KG1 (cell line): Measurements from ENCODE around the gene TNFAIP2.
A peak's percentile ranks its signal among the peaks of the same experiment; 100 is the strongest.

Experiments used
- DNase-seq: peaks from one replicate; lab custom pipeline; 2025; lab: John Stamatoyannopoulos, UW

Gene TNFAIP2

DNA sequence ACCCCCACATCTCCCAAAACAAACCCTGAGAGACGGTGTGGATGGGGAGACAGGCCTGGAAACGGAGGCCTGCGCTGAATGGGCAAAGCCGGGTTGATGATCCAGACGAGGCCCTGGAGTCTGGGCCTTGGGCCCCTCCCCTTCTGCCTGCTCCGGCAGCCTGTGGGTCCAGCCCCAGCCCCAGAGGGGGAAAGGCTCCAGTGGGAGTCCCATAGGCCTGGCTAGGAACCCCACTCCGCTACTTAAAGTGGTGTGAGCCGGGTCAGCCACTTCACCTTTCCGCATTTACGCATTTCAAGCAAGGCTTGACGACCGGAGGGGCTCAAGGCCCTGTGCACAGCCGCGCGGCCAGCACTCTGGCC, 695 bp upstream of the TNFAIP2 start:
- peak; percentile 10 for DNase-seq

DNA sequence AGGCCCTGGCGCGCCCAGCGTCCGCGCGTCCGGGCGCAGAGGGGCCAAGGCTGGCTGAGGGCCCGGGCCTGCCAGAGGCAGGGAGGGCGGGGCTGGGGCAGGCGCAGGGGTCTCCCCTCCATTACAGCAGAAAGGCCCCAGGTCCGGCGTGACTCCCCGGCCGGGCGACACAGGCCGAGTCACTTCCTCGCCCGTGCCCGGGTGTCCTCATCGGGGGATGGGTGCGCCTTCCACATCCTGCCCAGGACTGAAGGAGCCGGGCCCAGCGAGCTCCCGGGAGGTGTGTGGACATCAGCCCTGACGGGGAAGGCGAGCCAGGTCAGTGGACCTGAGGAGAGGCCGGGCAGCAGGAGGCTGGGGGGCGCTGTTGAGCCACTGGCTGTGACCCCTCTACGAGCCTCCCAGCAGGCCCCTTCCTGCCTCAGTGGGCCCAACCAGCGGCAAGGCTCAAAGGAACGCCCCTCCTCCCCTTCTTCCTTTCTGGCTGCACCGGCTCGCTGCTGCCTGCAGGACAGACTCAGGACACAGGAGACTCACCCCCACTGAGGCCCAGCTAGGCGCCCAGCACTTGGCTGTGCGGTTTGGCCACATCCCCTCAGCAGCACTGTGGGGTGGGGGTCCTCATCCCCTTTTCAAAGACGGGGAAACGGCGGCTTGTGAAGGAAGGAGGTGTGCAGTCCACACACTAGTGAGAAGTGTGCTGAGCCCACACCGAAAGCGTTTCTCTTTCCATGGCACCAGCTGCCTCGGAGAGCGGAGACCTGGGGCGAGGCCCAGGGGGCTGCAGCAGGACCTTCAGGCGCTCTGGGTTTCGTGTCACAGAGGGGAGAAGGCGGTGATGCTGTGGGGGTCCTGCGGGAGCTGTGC, 606 bp downstream of the TNFAIP2 start:
- DNase-seq: no peak

DNA sequence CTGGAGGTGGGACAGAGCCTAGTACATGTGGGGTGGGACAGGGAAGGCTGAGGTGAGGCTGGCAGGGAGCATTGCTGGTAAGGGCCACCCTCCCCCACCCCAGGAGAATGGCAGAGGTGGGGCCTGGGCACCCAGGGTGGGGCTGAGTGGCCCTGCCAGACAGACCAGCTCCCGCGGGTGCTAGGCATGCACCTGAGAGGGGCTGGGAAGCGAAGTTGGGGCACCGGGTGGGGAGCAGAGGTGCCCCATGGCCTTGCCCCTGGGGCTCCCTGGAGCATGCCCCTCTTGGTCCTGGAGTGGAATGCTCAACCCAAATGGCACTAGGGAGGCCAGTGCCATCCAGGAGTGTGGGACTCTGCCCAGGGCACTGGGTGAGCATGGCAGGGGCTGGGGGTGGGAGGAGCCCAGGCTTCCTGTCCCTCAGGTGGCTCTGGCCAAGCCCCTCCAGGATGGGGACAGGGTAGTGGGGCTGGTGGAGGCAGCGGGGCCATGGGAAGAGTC, 1.3 kb downstream of the TNFAIP2 start:
- DNase-seq: no peak

DNA sequence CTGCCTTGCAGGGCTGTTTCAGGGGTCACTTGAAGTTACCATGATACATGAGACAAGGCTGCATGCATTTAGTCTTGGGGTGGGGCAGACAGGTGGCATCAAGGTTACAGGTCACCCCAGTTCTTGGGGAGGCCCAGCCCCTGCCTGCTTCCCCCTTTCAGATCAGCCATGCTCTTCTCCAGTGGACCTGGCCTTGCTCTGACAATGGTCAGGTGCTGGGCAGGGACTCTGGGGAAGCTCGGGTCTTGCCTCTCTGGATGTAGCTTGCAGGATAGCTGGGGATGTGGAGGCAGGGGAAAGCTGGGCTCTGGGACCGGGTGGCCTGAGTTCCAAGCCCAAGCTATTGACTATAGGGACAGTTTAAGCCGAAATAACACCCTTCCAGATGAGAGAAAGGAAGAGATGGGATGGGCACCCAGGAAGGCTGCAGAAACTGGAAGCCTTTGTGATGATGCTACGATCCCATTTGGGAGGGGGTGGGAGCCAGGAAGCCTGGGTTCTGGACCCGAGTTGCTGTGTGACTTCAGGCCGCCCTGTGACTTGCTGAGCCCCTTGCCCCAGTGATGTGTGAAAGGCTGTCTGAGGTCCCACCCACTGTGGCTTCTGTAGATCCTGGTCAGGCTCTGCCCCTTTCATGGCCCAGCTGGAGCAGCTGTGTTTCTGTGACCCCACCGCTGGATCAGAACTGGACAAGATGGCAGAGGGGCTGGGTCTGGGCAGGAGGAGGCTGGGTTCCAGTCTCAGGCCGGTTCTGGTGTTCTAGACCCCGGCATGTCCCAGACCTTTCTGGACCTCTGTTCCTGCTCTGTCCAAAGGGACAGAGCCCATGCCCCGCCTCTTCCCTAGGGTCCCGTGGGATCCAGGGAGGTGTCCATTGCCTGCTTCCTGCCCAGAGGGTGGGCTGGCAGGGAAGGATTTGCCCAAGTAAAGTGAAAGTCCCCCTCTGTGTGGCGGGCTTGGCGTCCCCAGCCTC, 2.1 kb downstream of the TNFAIP2 start:
- DNase-seq: no peak

DNA sequence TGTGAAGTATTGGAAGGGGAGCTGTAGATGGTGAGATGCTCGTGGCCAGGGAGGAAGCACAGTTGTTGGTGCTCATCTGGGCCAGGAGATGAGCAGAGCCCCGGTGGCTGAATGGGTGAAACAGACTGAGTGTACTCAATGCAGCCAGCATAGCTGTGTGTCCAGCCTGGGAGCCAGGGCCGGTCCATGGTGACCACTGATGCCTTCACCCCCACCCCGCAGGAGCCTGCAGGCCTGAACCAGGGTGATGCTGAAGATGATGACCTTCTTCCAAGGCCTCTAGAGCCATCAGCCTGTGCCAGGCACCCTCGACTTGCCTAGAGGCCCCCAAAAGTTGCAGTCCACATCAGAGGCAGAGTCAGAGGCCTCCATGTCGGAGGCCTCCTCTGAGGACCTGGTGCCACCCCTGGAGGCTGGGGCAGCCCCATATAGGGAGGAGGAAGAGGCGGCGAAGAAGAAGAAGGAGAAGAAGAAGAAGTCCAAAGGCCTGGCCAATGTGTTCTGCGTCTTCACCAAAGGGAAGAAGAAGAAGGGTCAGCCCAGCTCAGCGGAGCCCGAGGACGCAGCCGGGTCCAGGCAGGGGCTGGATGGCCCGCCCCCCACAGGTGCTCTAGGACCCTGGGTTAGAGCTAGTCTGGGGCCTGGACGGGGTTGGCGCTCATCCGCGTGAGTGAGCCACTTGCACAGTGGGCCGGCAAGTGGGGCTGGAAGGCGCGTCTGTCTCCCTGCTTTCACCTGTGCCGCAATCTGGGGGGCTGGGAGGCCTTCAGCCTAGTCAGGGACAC, 3.0 kb downstream of the TNFAIP2 start:
- DNase-seq: no peak

DNA sequence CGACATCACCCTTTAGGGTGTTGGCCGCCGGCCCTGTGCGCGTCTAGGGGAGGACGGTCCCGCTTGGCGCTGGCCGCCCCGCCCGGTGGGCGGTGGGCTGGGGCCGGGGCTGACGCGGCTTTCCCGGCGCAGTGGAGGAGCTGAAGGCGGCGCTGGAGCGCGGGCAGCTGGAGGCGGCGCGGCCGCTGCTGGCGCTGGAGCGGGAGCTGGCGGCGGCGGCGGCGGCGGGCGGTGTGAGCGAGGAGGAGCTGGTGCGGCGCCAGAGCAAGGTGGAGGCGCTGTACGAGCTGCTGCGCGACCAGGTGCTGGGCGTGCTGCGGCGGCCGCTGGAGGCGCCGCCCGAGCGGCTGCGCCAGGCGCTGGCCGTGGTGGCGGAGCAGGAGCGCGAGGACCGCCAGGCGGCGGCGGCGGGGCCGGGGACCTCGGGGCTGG, 3.6 kb downstream of the TNFAIP2 start:
- DNase-seq: no peak

DNA sequence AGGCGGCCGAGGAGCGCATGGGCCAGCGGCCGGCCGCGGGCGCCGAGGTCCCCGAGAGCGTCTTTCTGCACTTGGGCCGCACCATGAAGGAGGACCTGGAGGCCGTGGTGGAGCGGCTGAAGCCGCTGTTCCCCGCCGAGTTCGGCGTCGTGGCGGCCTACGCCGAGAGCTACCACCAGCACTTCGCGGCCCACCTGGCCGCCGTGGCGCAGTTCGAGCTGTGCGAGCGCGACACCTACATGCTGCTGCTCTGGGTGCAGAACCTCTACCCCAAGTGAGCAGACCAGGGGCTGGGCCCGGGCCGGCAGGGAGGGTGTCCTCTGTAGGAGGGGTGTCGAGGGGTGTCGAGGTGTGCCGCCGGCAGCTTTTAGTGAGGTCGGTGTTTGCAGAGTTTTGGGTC, 4.1 kb downstream of the TNFAIP2 start:
- no peak for DNase-seq

DNA sequence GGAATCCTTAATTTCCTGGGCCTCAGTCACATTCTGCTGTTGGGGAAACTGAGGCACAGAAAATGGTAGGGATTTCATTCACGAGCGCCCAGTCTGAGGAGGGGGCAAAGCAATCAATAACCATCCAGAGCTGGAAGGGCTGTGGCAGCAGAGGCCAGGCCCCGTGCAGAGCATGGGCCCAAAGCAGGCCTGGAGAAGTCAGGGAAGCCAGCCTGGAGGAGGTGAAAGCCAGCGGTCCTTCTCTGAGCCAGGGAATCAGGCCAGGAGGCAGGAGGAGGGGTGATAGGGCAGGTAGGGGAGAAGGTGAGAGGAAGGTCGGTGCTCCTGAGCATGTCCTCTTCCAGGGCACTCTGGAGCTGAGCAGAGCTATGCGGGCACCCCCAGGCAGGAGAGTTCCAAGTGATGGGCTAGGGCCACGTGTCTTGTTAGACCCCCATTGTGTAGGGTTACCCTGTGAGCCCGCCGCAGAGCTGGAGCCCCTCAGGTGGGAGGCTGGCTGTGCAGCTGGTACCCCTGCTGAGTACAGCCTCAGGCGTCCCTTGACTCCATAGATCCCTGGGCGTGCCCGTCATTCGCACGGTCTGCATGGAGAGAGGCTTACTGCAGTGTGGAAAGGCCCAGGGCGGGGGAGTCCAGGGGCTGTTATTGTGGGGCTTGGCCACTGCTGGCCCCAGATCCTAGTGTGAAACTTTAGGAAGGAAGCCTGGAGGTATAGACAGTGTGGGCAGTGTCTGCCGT, 4.8 kb downstream of the TNFAIP2 start:
- DNase-seq: no peak

DNA sequence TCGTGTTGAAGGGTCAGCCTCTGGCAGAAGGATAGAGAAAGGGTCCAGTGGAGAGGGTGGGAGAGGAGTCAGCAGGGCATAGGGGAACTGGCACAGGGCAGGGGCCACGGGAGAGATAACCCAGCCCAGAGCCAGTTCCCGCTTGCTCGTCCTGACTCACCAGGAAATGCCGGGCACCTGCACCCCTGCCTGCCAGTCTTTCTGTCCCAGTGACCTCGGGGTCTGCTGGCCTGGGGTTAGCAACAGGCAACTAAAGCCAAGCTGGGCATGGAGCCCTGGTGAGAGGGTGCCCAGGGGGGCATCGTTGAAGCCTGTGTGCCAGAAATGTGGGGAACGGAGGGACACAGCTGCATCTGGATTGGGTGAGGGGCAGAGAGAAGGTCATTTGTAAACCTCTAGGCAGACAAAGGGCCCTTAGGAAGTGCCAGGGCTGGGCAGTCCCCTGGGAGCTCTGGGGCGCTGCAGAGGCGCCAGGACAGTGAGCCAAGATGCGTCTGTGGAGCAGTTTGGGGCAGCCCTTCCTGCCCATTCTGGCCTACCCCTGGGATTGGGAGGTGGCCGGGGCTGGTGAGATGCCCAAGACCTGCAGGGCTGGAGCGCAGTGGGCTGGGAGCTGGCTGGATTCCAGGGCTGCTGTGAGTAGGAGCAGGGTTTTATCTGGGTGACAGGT, 5.5 kb downstream of the TNFAIP2 start:
- no peak for DNase-seq

DNA sequence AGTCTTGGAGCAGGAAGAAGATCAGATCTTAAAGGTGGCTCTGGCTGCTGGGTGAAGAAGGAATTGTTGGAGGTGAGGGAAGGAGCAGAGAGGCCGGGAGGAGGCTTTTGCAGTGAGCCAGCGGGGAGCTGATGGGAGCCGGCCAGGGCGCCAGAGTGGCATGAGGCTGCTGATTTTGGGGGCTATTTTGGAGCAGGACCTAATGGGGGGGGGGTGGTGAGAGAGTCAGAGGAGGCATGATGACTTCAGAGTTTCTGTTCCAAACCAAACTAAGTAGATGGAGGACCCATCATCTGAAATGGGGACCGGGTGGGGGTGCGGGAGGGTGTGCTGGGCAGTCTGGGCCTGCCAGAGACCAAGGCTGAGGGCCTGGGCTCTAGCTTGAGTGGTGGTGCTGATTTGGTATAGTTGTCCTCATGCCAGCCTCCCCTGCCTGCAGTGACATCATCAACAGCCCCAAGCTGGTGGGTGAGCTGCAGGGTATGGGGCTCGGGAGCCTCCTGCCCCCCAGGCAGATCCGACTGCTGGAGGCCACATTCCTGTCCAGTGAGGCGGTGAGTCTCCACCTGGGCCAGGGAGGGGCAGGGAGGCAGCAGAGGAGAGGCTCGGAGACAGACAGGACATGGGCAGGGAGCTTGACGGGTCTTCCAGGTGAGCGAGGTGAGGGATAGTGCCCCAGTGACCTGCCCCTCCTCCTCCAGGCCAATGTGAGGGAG, 6.2 kb downstream of the TNFAIP2 start:
- no peak for DNase-seq

DNA sequence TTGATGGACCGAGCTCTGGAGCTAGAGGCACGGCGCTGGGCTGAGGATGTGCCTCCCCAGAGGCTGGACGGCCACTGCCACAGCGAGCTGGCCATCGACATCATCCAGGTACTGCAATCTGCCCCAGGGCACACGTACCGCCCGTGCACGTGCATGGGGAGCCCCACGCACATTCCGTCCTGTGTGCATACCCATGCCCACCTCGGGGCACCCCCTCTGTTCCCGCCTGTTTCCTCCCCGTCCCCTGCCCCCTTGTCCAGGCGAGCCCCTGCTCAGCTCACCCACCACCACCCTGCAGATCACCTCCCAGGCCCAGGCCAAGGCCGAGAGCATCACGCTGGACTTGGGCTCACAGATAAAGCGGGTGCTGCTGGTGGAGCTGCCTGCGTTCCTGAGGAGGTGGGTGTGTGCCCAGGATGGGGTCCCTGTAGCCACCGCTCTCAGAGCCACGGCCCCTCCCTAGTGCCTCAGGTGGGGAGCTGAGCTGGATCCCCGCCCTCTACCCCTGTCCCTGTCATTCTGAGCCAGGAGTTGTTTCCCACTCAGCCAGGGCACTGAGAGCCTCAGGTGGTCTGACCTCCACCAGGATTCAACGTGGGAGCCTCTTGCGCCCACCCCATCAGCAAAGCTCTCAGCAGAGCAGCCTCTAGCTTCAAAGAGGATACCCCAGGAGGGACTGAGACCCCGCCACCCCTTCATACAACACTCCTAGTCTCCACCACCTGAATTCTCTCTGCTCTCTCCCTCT, 6.9 kb downstream of the TNFAIP2 start:
- DNase-seq: no peak

DNA sequence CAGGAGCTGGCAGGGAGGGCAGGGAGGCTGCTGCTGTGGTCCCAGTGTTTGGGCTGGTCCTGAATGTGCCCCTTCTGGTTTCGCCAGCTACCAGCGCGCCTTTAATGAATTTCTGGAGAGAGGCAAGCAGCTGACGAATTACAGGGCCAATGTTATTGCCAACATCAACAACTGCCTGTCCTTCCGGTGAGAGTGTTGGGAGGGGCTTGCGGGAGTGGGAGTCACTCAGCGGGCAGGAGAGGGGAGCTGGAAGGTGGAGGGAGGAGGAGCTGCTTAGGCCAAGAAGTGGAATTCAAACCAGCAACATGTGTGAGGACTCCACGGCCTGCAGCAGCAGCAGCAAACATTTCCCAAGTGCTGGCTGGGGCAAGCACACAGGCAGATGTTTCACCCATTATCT, 7.7 kb downstream of the TNFAIP2 start:
- DNase-seq: no peak

DNA sequence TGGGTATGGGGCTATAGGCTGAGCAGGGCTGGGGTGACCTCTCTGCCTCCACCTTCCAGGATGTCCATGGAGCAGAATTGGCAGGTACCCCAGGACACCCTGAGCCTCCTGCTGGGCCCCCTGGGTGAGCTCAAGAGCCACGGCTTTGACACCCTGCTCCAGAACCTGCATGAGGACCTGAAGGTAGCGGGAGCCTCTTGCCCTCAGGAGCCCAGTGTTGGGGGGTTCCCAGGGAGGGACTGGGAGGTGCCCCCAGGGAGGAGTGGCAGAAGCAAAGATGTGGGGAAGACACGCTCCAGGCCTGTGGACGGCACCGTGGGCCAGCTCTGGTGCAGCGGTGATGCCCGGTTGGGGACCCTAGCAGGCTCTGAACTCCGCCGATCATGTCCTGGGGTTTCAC, 8.3 kb downstream of the TNFAIP2 start:
- DNase-seq: no peak

DNA sequence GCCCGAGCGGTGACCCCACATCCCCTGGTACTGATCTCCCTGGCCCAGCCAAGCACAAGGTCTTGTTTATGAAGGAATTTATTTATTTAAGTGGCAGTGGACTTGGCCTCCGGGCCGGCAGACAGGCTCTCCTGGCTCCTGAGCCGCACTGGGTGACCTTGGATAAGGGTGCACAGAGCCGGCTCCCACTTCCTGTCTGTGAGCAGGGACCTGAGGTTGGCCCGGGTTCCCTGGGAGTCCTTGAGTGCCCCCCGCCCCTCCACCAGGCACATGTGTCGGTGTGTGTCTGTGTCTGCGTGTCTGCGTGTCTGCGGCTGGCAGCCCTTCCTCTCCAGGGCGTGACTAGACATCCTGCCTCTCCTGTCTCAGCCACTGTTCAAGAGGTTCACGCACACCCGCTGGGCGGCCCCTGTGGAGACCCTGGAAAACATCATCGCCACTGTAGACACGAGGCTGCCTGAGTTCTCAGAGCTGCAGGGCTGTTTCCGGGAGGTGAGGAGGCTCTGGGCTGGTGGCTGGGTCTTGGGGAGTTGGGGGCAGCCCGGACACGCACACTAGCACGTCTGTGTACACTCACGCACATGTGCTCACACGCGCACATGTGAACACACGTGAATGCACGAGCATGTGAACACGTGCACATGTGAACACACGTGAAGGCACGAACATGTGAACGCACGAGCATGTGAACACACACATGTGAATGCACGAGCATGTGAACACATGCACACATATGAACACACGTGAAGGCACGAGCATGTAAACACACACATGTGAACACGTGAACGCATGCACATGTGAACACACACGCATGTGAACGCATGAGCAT, 9.3 kb downstream of the TNFAIP2 start:
- no peak for DNase-seq

DNA sequence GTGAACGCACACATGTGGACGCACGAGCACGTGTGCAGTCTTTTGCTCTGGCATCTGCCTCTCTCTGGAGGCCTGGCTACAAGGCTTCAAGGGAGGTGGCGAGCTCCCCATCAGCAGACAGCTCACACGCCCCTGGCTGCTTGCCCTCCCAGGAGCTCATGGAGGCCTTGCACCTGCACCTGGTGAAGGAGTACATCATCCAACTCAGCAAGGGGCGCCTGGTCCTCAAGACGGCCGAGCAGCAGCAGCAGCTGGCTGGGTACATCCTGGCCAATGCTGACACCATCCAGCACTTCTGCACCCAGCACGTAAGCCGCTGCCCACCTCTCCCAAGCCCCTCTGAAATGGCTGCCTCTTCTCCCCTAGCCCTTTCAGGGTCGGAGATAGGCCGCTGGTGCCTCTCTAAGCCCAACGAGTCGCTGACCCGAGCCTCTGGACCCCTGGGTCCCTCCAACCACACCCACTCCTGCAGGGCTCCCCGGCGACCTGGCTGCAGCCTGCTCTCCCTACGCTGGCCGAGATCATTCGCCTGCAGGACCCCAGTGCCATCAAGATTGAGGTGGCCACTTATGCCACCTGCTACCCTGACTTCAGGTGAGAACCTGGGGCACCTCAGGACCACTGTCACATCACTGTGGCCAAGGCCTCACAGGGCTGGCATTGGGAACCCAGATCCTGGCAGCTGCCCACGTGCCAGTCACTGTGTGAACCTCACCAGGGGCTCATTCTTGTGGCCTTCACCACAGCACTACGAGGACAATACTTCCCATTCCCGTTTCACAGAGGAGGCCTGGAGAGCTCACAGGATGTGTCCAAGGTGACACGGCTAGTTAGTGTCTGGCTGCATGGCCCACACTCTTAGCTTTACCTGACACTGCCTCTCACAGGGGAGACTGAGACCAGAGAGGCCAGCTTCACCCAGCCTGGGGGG, 10.2 kb downstream of the TNFAIP2 start:
- DNase-seq: no peak

DNA sequence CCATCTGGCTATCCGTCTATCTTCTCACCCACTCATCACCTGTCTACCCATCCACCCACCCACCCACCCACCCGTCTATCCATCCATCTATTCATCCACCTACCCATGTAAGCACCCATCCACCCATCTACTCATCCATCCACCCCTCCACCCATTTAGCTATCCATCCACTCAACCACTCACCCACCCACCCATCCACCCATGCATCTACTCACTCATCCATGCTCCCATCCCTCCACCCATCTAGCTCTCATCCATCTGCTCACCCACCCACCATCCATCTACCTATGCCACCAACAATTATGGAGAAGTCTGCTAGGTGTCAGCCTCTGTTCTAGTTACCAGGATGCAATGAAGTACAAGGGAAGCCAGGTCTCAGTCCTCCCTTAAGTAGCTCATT, 11.1 kb downstream of the TNFAIP2 start:
- no peak for DNase-seq

DNA sequence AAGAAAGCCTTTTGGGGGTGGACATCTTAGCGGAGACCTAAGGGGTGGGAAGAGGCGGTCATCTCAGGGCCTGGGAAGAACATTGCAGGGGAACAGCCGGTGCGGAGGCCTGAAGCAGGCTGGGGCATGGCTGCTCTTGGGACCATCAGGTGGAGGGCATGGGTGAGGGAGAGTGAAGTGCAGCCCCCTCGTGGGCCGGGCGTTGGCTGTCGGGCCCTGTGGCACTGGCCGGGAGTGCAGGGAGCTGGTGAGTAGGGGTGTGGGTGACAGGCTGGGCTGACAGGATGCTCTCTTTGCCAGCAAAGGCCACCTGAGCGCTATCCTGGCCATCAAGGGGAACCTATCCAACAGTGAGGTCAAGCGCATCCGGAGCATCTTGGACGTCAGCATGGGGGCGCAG, 11.7 kb downstream of the TNFAIP2 start:
- DNase-seq: no peak
